A549 (cell line): Measurements from ENCODE around the gene TP73. TPM values are rescaled to one million over a fixed set of nuclear protein-coding genes. Genes with fewer than 3 reads are reported as not detected.

ENCODE experiments used
- ATAC-seq, 2 experiments: fragments of 200-7000 bp in 1 of 2; fragments of >200 bp in 1 of 2; cut with Nextera tagmentation in 1 of 2; cut with Tn5 transposase in 1 of 2; 3 replicates each; pipeline versions ENCODE4 v1.8.0 to v1.9.1; 2018 to 2020; ENCODE audit warnings: mild to moderate bottlenecking in 1 of 2, moderate library complexity in 1 of 2
- CTCF ChIA-PET: fragments of 300-600 bp; sonication (Branson Sonifier 250); formaldehyde crosslinking; extraction: SDS; loops from one replicate; lab custom pipeline; 2021; ENCODE audit warnings: antibody characterized with exemption, inconsistent platforms; lab: Yijun Ruan, JAX
- POLR2A ChIA-PET: fragments of 350-600 bp; formaldehyde crosslinking; extraction: SDS; loops from one replicate; lab custom pipeline; 2021; ENCODE audit warnings: antibody characterized with exemption, inconsistent platforms; lab: Yijun Ruan, JAX
- DNase-seq, 2 experiments: peaks; one replicate each; pipeline versions ENCODE4 v3.0.0 to v3.0.0-alpha.2; 2011 to 2016; ENCODE audit warnings: low read depth in 1 of 2, low spot score in 1 of 2
- FAIRE-seq: peaks from 2 replicates; lab custom pipeline; 2011; peaks lifted over from hg19 to GRCh38; lab: Jason Lieb, UNC
- H3K27ac ChIP-seq, 2 experiments: fragments of >200 bp; sonication (Bioruptor Twin); formaldehyde crosslinking; 3 replicates each; pipeline ENCODE4 v1.5.1; 2016 to 2017
- H3K4me1 ChIP-seq: fragments of >200 bp; sonication (Bioruptor Twin); formaldehyde crosslinking; 3 replicates; pipeline ENCODE4 v1.6.1; 2016
- H3K4me2 ChIP-seq: fragments of >200 bp; sonication (Bioruptor Twin); formaldehyde crosslinking; 3 replicates; pipeline ENCODE4 v1.6.1; 2016
- H3K4me3 ChIP-seq: fragments of >200 bp; sonication (Bioruptor Twin); formaldehyde crosslinking; 3 replicates; pipeline ENCODE4 v1.5.1; 2016
- H3K9me3 ChIP-seq: fragments of >200 bp; sonication (Bioruptor Twin); formaldehyde crosslinking; 3 replicates; pipeline ENCODE4 v1.6.1; 2016
- BHLHE40 ChIP-seq: IDR thresholded peaks from 2 replicates; pipeline ENCODE4 v1.6.1; 2012; ENCODE audit warnings: low read depth, low read length, inconsistent platforms
- CBX2 ChIP-seq: fragments of 200-600 bp; sonication (generic); IDR thresholded peaks from 2 replicates; pipeline ENCODE4 v1.6.1; 2016; ENCODE audit warnings: low read depth, mild to moderate bottlenecking, borderline replicate concordance
- CEBPB ChIP-seq, 2 experiments: fragments of >200 bp in 1 of 2; sonication (Bioruptor Twin) in 1 of 2; formaldehyde crosslinking in 1 of 2; IDR thresholded peaks; 2 replicates each; pipeline ENCODE4 v1.6.1; 2012 to 2016
- CHD2 ChIP-seq: fragments of 150-350 bp; IDR thresholded peaks from 2 replicates; pipeline ENCODE4 v1.6.1; 2014; ENCODE audit warnings: low read length; ENCODE audit not compliant: partially characterized antibody
- EHF ChIP-seq: fragments of 250-450 bp; sonication (Bioruptor Pico); IDR thresholded peaks from 2 replicates; pipeline ENCODE4 v1.5.0; 2020; ENCODE audit warnings: mild to moderate bottlenecking
- EP300 ChIP-seq, 2 experiments: fragments of >200 bp; sonication (Bioruptor Twin); formaldehyde crosslinking; IDR thresholded peaks; 2 replicates in 1 of 2; 3 replicates in 1 of 2; pipeline ENCODE4 v1.6.1; 2016 to 2017
- JUNB ChIP-seq: fragments of >200 bp; sonication (Bioruptor Twin); formaldehyde crosslinking; IDR thresholded peaks from 2 replicates; pipeline ENCODE4 v1.6.1; 2016
- KDM1A ChIP-seq: fragments of 200-600 bp; sonication (generic); IDR thresholded peaks from 2 replicates; pipeline ENCODE4 v1.6.1; 2016; ENCODE audit warnings: low read depth, mild to moderate bottlenecking
- MAFK ChIP-seq: fragments of 450-650 bp; IDR thresholded peaks from 2 replicates; pipeline ENCODE4 v1.6.1; 2014; ENCODE audit not compliant: partially characterized antibody
- MAZ ChIP-seq: fragments of 150-350 bp; IDR thresholded peaks from 2 replicates; pipeline ENCODE4 v1.6.1; 2014; ENCODE audit warnings: antibody characterized with exemption, low read depth, low read length, borderline replicate concordance
- MYC ChIP-seq: IDR thresholded peaks from 2 replicates; pipeline ENCODE4 v1.6.1; 2012; ENCODE audit warnings: mild to moderate bottlenecking, inconsistent platforms, low read length, improper control_type of control experiment, borderline replicate concordance
- NPAS2 ChIP-seq: fragments of 250-450 bp; sonication (Bioruptor Pico); IDR thresholded peaks from 2 replicates; pipeline ENCODE4 v1.8.0; 2022; ENCODE audit warnings: mild to moderate bottlenecking, moderate library complexity, borderline replicate concordance
- NR3C1 ChIP-seq: fragments of >200 bp; sonication (Bioruptor Twin); formaldehyde crosslinking; IDR thresholded peaks from 3 replicates; pipeline ENCODE4 v1.6.1; 2017
- POLR2A ChIP-seq: IDR thresholded peaks from 2 replicates; pipeline ENCODE4 v1.6.1; 2012; ENCODE audit warnings: mild to moderate bottlenecking, low read length
- RARB ChIP-seq: fragments of 250-450 bp; sonication (Bioruptor Pico); IDR thresholded peaks from 2 replicates; pipeline ENCODE4 v1.8.0; 2021; ENCODE audit warnings: mild to moderate bottlenecking, moderate library complexity
- RFX5 ChIP-seq: fragments of 450-650 bp; IDR thresholded peaks from 2 replicates; pipeline ENCODE4 v1.7.1; 2014; ENCODE audit warnings: antibody characterized with exemption, mild to moderate bottlenecking, moderate library complexity
- TFCP2L1 ChIP-seq: fragments of 250-450 bp; sonication (Bioruptor Pico); IDR thresholded peaks from 2 replicates; pipeline ENCODE4 v1.5.0; 2021; ENCODE audit warnings: mild to moderate bottlenecking
- ZC3H11A ChIP-seq: fragments of 450-650 bp; IDR thresholded peaks from 2 replicates; pipeline ENCODE4 v1.6.1; 2014; ENCODE audit warnings: antibody characterized with exemption, mild to moderate bottlenecking
- ZNF302 ChIP-seq: fragments of 250-450 bp; sonication (Bioruptor Pico); IDR thresholded peaks from 2 replicates; pipeline ENCODE4 v1.9.0; 2021; ENCODE audit warnings: inconsistent platforms, mild to moderate bottlenecking, moderate library complexity
- ZSCAN20 ChIP-seq: fragments of 250-450 bp; sonication (Bioruptor Pico); IDR thresholded peaks from 2 replicates; pipeline ENCODE4 v1.8.0; 2022; ENCODE audit warnings: mild to moderate bottlenecking, moderate library complexity
- WGBS: methylation state at CpG from one replicate; pipeline ENCODE4 v1.1.6; 2017; ENCODE audit errors: missing lambda C conversion rate; 5-methylcytosine and 5-hydroxymethylcytosine counted together
- polyA plus RNA-seq, 4 experiments: library from polyadenylated mRNA; depleted of rRNA in 3 of 4; stranded (reverse); fragments of >200 nt; fragmentation: RNase III in 1 of 4; extraction: RNeasy Plus Mini Kit Qiagen cat#74134 plus additional on column Dnase treatment in 1 of 4; gene quantifications; 2 replicates in 3 of 4; 3 replicates in 1 of 4; pipeline ENCODE4 v1.2.3, GENCODE V29; 2011 to 2017
- TF ChIP-seq, protein P1 (sequence below): fragments of >200 bp; sonication (Bioruptor Twin); formaldehyde crosslinking; IDR thresholded peaks from 3 replicates; pipeline ENCODE4 v1.6.1; 2016
- TF ChIP-seq, protein P2 (sequence below): fragments of 250-450 bp; sonication (Bioruptor Pico); IDR thresholded peaks from 2 replicates; pipeline ENCODE4 v1.5.0; 2020; ENCODE audit warnings: low read depth, mild to moderate bottlenecking, moderate library complexity
- TF ChIP-seq, protein P3 (sequence below): fragments of >200 bp; sonication (Bioruptor Twin); formaldehyde crosslinking; IDR thresholded peaks from 2 replicates; pipeline ENCODE4 v1.6.1; 2016
- TF ChIP-seq, protein P4 (sequence below): fragments of 250-450 bp; sonication (Bioruptor Pico); IDR thresholded peaks from 2 replicates; pipeline ENCODE4 v1.5.0; 2021; ENCODE audit warnings: mild to moderate bottlenecking, moderate library complexity, borderline replicate concordance

Gene TP73
- polyA plus RNA-seq, 2 of the 4 experiments (the other 2 are of a cell fraction): 0.01 to 0.25 TPM

DNA sequence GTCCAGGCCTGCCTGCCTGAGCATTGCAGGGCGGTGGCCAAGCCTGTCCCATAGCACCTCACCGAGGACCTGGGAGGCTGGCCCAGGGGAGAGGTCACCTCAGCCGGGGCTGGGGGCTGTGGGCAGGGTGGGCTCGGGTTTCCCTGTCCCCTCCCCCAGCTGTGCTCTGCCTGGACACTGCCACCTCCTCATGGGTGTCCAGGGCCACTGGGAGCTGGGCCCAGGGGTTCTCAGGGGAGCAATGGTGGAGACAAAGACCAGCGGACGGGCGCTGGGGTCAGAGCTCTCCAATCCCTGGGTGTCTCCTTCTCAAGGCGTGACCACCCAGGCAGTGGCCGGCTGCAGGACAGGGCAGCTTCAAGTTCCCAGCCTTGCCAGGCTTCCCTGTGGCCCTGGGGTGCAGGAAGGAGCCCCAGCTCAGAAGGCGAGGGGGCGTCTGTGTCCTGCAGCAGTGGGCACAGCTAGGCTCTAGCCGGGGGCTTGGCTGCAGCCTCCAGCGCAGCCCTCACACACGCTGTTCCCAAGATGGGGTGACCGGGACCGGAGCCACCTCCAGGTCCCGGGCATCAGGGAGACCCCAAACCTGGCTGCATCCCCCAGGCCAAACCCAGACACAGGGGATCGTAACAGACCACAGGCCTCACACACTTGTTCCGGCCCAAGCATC lies 29.0 kb downstream of the TP73 start (continued):
- TF ChIP-seq MAFK: no peak
- no peak for TF ChIP-seq RARB (CRISPR knock-in tag)
- no peak for TF ChIP-seq MYC

DNA sequence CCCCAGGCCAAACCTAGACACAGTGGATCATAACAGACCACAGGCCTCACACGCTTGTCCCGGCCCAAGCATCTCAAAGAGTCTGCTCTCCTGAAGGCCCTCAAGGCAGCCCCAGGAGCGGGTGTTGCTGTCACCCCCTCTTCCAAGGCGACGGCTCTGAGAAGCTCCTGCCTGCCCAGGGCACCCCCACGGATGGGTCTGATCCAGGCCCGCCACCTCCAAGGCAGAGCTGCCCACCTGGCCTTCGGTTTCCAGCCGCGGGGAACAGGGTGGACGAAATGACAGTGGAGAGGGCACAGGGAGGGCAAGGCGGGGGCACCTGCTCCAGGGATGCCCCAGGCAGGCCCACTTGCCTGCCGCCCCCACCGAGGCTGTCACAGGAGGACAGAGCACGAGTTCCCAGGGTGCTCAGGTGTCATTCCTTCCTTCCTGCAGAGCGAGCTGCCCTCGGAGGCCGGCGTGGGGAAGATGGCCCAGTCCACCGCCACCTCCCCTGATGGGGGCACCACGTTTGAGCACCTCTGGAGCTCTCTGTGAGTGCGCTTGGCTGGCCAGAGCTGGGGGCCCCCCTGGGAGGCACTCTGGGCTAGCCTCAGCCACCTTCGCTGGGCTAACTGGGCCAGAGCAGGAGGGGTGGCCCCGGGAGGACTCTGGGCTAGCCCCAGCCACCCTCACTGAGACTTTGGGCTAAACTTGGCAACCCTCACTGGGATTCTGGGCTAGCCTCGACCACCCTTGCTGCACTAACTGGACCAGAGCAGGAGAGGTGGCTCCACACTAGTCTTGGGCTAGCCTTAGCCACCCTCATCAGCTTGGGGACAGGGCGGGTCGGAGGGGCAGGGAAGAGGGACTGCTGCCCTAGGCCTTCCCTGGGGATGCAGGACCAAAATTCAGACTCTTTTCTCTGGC lies 29.8 kb downstream of the TP73 start:
- no peak for FAIRE-seq
- CTCF ChIA-PET: interaction anchor here (1.0 to 2.1 kb wide), 3 partner anchors 9 to 39 kb away, joined by 3 to 4 read pairs (median 3); no protein-coding TSS in a partner anchor
- 81% methylated on average over 8 of the region's 27 CpGs for WGBS

DNA sequence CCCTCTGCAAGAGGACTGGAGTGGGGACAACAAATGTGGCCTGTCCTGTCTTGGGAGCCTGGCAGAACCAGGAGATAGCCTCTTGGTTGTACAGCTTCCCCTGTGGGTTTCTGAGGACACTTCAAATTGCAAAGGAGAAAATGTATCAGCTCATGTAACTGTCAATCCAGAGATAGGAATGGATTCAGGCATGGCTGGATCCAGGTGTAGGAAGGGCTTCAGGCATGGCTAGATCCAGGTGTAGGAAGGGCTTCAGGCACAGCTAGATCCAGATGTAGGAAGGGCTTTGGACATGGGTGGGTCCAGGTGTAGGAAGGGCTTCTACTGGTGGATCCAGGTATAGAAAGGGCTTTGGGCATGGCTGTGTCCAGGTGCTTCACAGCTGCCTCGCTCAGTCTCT lies 30.9 kb downstream of the TP73 start:
- H3K9me3 ChIP-seq: no peaks in the 10 kb centered on the region
- no peak for TF ChIP-seq RFX5
- TF ChIP-seq, protein P1, sequence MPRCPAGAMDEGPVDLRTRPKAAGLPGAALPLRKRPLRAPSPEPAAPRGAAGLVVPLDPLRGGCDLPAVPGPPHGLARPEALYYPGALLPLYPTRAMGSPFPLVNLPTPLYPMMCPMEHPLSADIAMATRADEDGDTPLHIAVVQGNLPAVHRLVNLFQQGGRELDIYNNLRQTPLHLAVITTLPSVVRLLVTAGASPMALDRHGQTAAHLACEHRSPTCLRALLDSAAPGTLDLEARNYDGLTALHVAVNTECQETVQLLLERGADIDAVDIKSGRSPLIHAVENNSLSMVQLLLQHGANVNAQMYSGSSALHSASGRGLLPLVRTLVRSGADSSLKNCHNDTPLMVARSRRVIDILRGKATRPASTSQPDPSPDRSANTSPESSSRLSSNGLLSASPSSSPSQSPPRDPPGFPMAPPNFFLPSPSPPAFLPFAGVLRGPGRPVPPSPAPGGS: no peak
- no peak for TF ChIP-seq KDM1A
- no peak for TF ChIP-seq ZNF302
- no peak for TF ChIP-seq EHF (CRISPR knock-in tag)
- TF ChIP-seq BHLHE40: no peak
- TF ChIP-seq, all 56 proteins: peak for 0
- H3K4me2 ChIP-seq: no peak overlapping the region
- H3K4me1 ChIP-seq: no peaks in the 10 kb centered on the region
- POLR2A ChIA-PET: no interaction called here
- no peak overlapping the region for H3K27ac ChIP-seq
- FAIRE-seq (no peak), DNase-seq (no peak), ATAC-seq (no peak)
- no CpG with 5 or more reads among the region's 1 CpG for WGBS
- CTCF ChIA-PET: interaction anchor here (0.7 kb wide), 1 partner anchor 12 kb away, joined by 3 read pairs; no protein-coding TSS in a partner anchor
- no peak overlapping the region for H3K4me3 ChIP-seq

More for the DNA sequence above, 29.8 kb downstream of the TP73 start:
- no peaks in the 10 kb centered on the region for H3K9me3 ChIP-seq
- ATAC-seq (no peak), DNase-seq (no peak)
- H3K27ac ChIP-seq: no peak overlapping the region
- no peaks in the 10 kb centered on the region for H3K4me1 ChIP-seq
- POLR2A ChIA-PET: no interaction called here
- H3K4me2 ChIP-seq: no peak overlapping the region
- TF ChIP-seq EP300 (IDR thresholded peaks at IDR 0.05) (no peak), CHD2 (no peak), CBX2 (no peak), ZSCAN20 (CRISPR knock-in tag) (no peak), BHLHE40 (no peak), POLR2A (no peak)
- TF ChIP-seq, protein P2, sequence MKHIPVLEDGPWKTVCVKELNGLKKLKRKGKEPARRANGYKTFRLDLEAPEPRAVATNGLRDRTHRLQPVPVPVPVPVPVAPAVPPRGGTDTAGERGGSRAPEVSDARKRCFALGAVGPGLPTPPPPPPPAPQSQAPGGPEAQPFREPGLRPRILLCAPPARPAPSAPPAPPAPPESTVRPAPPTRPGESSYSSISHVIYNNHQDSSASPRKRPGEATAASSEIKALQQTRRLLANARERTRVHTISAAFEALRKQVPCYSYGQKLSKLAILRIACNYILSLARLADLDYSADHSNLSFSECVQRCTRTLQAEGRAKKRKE (CRISPR knock-in tag): no peak
- no peak overlapping the region for H3K4me3 ChIP-seq

DNA sequence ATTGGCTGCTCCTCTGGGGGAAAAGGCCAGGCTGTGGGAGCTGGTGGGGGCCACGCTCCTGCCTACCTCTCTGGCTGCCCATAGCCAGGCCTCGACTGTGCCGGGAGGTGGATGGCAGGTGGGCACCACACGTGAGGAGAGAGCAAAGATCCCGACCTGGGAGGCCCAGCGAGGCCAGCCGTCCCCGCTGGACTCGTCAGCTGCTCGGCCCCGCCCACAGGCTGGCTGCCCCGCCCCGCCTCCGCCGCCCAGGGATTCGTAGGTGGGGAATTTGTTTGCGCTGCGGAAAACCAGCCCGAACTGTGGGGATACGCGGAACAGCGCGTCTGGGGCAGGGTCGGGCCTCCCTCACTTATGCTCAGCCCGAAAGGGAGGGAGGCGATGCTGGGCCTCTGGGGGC lies 31.7 kb downstream of the TP73 start:
- no peak for TF ChIP-seq MAZ
- no peak for TF ChIP-seq NR3C1
- TF ChIP-seq, protein P3, sequence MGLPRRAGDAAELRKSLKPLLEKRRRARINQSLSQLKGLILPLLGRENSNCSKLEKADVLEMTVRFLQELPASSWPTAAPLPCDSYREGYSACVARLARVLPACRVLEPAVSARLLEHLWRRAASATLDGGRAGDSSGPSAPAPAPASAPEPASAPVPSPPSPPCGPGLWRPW: no peak
- TF ChIP-seq, protein P2 (CRISPR knock-in tag): no peak
- TF ChIP-seq ZSCAN20 (CRISPR knock-in tag): no peak
- no peak for TF ChIP-seq BHLHE40
- no peak for TF ChIP-seq JUNB
- no peak for TF ChIP-seq CEBPB (IDR thresholded peaks at IDR 0.05)
- TF ChIP-seq TFCP2L1 (CRISPR knock-in tag): no peak
- TF ChIP-seq, protein P4, sequence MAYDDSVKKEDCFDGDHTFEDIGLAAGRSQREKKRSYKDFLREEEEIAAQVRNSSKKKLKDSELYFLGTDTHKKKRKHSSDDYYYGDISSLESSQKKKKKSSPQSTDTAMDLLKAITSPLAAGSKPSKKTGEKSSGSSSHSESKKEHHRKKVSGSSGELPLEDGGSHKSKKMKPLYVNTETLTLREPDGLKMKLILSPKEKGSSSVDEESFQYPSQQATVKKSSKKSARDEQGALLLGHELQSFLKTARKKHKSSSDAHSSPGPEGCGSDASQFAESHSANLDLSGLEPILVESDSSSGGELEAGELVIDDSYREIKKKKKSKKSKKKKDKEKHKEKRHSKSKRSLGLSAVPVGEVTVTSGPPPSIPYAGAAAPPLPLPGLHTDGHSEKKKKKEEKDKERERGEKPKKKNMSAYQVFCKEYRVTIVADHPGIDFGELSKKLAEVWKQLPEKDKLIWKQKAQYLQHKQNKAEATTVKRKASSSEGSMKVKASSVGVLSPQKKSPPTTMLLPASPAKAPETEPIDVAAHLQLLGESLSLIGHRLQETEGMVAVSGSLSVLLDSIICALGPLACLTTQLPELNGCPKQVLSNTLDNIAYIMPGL: no peak
- no peak for TF ChIP-seq ZC3H11A
- no peak for TF ChIP-seq NPAS2 (CRISPR knock-in tag)
- TF ChIP-seq, all 56 proteins: peak for 0
- Histone ChIP-seq H3K27ac (no peak overlapping the region), H3K9me3 (no peaks in the 10 kb centered on the region), H3K4me1 (no peaks in the 10 kb centered on the region), H3K4me2 (no peak overlapping the region), H3K4me3 (no peak overlapping the region)
- WGBS: 68% methylated on average over 14 of the region's 26 CpGs
- no peak for DNase-seq
- POLR2A ChIA-PET: no interaction called here
- ATAC-seq: peak in 1 of 2 experiments; percentile 30; a peak in 3 of 6 replicates
- CTCF ChIA-PET: interaction anchor here (0.6 kb wide), 1 partner anchor 11 kb away, joined by 4 read pairs; no protein-coding TSS in a partner anchor
- no peak for FAIRE-seq
